Caco-2 (cell line): Measurements from ENCODE around the gene NMNAT2. TPM values are rescaled to one million over a fixed set of nuclear protein-coding genes. Genes with fewer than 3 reads are reported as not detected.

ENCODE experiments used
- BruUV-seq: library from RNA; stranded (reverse); fragments of 400-500 nt; replicated peaks from 2 replicates; lab custom pipeline; 2021; lab: Mats Ljungman, UMichigan
- CTCF ChIA-PET: fragments of 300-600 bp; sonication (Branson Sonifier 250); formaldehyde crosslinking; loops from one replicate; lab custom pipeline; 2022; ENCODE audit warnings: antibody characterized with exemption; lab: Charles Lee
- POLR2A ChIA-PET: fragments of 300-600 bp; sonication (Branson Sonifier 250); formaldehyde crosslinking; loops from one replicate; lab custom pipeline; 2022; ENCODE audit warnings: antibody characterized with exemption; lab: Charles Lee
- DNase-seq, 2 experiments: peaks; one replicate each; pipeline versions ENCODE4 v3.0.0 to v3.0.0-alpha.2; 2020 to 2022
- H3K27me3 ChIP-seq: replicated peaks from 2 replicates; pipeline ENCODE4 v1.6.0; 2011; ENCODE audit warnings: low read length; ENCODE audit not compliant: control insufficient read depth, insufficient read depth
- H3K36me3 ChIP-seq: 2 replicates; pipeline ENCODE4 v1.5.1; 2011; ENCODE audit warnings: low read length; ENCODE audit not compliant: control insufficient read depth, insufficient read depth
- H3K4me1 ChIP-seq: fragments of 250-450 bp; sonication (Bioruptor Pico); 2 replicates; pipeline ENCODE4 v1.5.1; 2020; ENCODE audit warnings: mild to moderate bottlenecking
- H3K4me3 ChIP-seq: 2 replicates; pipeline ENCODE4 v1.5.1; 2011; ENCODE audit warnings: low read depth, mild to moderate bottlenecking, control low read depth, low read length
- H3K9me3 ChIP-seq: fragments of 250-450 bp; sonication (Bioruptor Pico); 2 replicates; pipeline ENCODE4 v1.5.1; 2020; ENCODE audit warnings: mild to moderate bottlenecking, moderate library complexity
- H3K27ac Mint-ChIP-seq: one replicate; pipeline ENCODE4 v1.8.0; 2022; ENCODE audit warnings: mixed read lengths; ENCODE audit not compliant: unreplicated experiment
- H3K27me3 Mint-ChIP-seq: one replicate; pipeline ENCODE4 v1.8.0; 2022; ENCODE audit warnings: mixed read lengths; ENCODE audit not compliant: insufficient read depth, unreplicated experiment
- H3K36me3 Mint-ChIP-seq: one replicate; pipeline ENCODE4 v1.8.0; 2022; ENCODE audit warnings: mild to moderate bottlenecking, mixed read lengths; ENCODE audit not compliant: insufficient read depth, unreplicated experiment
- H3K4me1 Mint-ChIP-seq: one replicate; pipeline ENCODE4 v1.8.0; 2022; ENCODE audit warnings: low read depth, mixed read lengths; ENCODE audit not compliant: unreplicated experiment
- H3K4me3 Mint-ChIP-seq: one replicate; pipeline ENCODE4 v1.8.0; 2022; ENCODE audit warnings: mild to moderate bottlenecking, moderate library complexity, mixed read lengths; ENCODE audit not compliant: unreplicated experiment
- H3K9me3 Mint-ChIP-seq: one replicate; pipeline ENCODE4 v1.8.0; 2022; ENCODE audit warnings: mixed read lengths; ENCODE audit not compliant: unreplicated experiment
- CTCF ChIP-seq, 2 experiments: fragments of 200-600 bp in 1 of 2; IDR thresholded peaks; 1 replicate in 1 of 2; 2 replicates in 1 of 2; pipeline versions ENCODE4 v1.5.1 to v1.8.0; 2011 to 2022; ENCODE audit warnings: antibody characterized with exemption in 1 of 2, control low read depth in 1 of 2, inconsistent platforms in 1 of 2, low read depth in 1 of 2, low read length in 1 of 2, mild to moderate bottlenecking in 1 of 2, moderate library complexity in 1 of 2; ENCODE audit not compliant: insufficient read depth in 1 of 2, severe bottlenecking in 1 of 2, unreplicated experiment in 1 of 2
- intact Hi-C: fragments of 100-400 bp; cut with micrococcal nuclease; formaldehyde crosslinking; loops from one replicate; pipeline ENCODE4 v1.10.0; 2022; ENCODE audit not compliant: unreplicated experiment
- total RNA-seq: library from RNA; stranded (reverse); gene quantifications from 2 replicates; pipeline ENCODE4 v1.2.3, GENCODE V29; 2022

NMNAT2 gene
- total RNA-seq, 1 experiment from 2014 or later: 16.4 TPM

- ChIA-PET CTCF (no interaction called here), POLR2A (no interaction called here)
- Histone ChIP-seq H3K36me3 (no peaks in the 10 kb centered on the region), H3K9me3 (no peaks in the 10 kb centered on the region), H3K4me3 (no peak overlapping the region), H3K4me1 (no peaks in the 10 kb centered on the region), H3K27me3 (no peaks in the 10 kb centered on the region)
- H3K9me3 Mint-ChIP-seq: no peaks in the 10 kb centered on the region
- BruUV-seq: no TSS peak
- intact Hi-C loops: no loop called here
- no peak for TF ChIP-seq CTCF (IDR thresholded peaks at IDR 0.05; ENCODE audit: insufficient read depth in 1 of 2, low read depth in 1 of 2, low read length in 1 of 2, severe bottlenecking in 1 of 2, unreplicated experiment in 1 of 2)
- no peak for DNase-seq
- H3K27ac Mint-ChIP-seq: no peak overlapping the region
- no peaks in the 10 kb centered on the region for H3K36me3 Mint-ChIP-seq
- H3K4me3 Mint-ChIP-seq: no peak overlapping the region
- H3K27me3 Mint-ChIP-seq: no peaks in the 10 kb centered on the region
- peaks cover 7% of the 10 kb centered on the region for H3K4me1 Mint-ChIP-seq
These were observed 71.9 kb downstream of the NMNAT2 start for GRCh38 chr1:183346276-183346732.

GRCh38 chr1:183339556-183340167 lies 78.5 kb downstream of the NMNAT2 start:
- no TSS peak for BruUV-seq

GRCh38 chr1:183331091-183331742 lies 87.0 kb downstream of the NMNAT2 start:
- no peaks in the 10 kb centered on the region for H3K27me3 Mint-ChIP-seq
- no peak overlapping the region for H3K27ac Mint-ChIP-seq
- peak overlapping the region; percentile 27 for H3K4me3 Mint-ChIP-seq
- ChIA-PET CTCF (no interaction called here), POLR2A (no interaction called here)
- Histone ChIP-seq H3K27me3 (no peaks in the 10 kb centered on the region), H3K4me1 (peaks cover 16% of the 10 kb centered on the region), H3K36me3 (no peaks in the 10 kb centered on the region; the same call in 1 of the 2 replicates), H3K4me3 (no peak overlapping the region), H3K9me3 (no peaks in the 10 kb centered on the region)
- intact Hi-C loops: no loop called here
- BruUV-seq: no TSS peak
- peak; percentile 47 to 62 for DNase-seq
- H3K9me3 Mint-ChIP-seq: no peaks in the 10 kb centered on the region
- H3K36me3 Mint-ChIP-seq: no peaks in the 10 kb centered on the region
- no peak for TF ChIP-seq CTCF (IDR thresholded peaks at IDR 0.05; ENCODE audit: insufficient read depth in 1 of 2, low read depth in 1 of 2, low read length in 1 of 2, severe bottlenecking in 1 of 2, unreplicated experiment in 1 of 2)
- peaks cover 16% of the 10 kb centered on the region for H3K4me1 Mint-ChIP-seq

More at GRCh38 chr1:183339556-183340167, 78.5 kb downstream of the NMNAT2 start:
- no peaks in the 10 kb centered on the region for H3K36me3 Mint-ChIP-seq
- ChIA-PET CTCF (no interaction called here), POLR2A (no interaction called here)
- no peak for DNase-seq
- Histone ChIP-seq H3K36me3 (no peaks in the 10 kb centered on the region), H3K27me3 (no peaks in the 10 kb centered on the region), H3K4me1 (no peaks in the 10 kb centered on the region), H3K4me3 (no peak overlapping the region), H3K9me3 (no peaks in the 10 kb centered on the region)
- H3K4me3 Mint-ChIP-seq: no peak overlapping the region
- no peaks in the 10 kb centered on the region for H3K27me3 Mint-ChIP-seq
- no peak for TF ChIP-seq CTCF (IDR thresholded peaks at IDR 0.05; ENCODE audit: insufficient read depth in 1 of 2, low read depth in 1 of 2, low read length in 1 of 2, severe bottlenecking in 1 of 2, unreplicated experiment in 1 of 2)
- intact Hi-C loops: no loop called here
- no peaks in the 10 kb centered on the region for H3K9me3 Mint-ChIP-seq
- no peaks in the 10 kb centered on the region for H3K4me1 Mint-ChIP-seq
- no peak overlapping the region for H3K27ac Mint-ChIP-seq
